ENCODE data around the gene KLK14.
A peak's percentile ranks its signal among the peaks of the same experiment; 100 is the strongest.

Gene KLK14

DNA sequence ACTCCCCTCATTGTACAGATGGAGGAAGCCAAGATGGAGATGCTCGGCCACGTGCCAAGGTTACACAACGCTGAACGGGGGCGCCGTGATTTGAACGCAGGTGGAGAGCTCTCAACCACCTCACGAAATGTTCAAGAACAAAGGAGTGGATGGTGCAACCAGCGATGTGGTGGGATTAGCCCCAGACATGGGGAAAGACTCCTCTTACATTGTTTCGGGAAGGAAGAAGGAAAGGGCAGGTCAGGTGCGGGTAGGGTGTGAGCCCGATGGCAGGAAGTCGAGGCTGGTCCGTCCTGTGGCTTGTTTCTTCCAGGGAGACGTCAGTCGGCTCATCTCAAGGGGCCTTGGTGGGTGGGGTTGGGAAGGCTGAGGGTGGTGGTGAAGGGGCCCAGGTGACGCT lies 7.1 kb upstream of the KLK14 start:
- H3K4me3 ChIP-seq (ENCODE audit: low read depth, low read length), result no peak overlapping the region

- no peak overlapping the region for H3K4me3 ChIP-seq (ENCODE audit: low read depth, low read length)
These were observed 3.6 kb upstream of the KLK14 start for GRCh38 chr19:51086153-51086850.

DNA sequence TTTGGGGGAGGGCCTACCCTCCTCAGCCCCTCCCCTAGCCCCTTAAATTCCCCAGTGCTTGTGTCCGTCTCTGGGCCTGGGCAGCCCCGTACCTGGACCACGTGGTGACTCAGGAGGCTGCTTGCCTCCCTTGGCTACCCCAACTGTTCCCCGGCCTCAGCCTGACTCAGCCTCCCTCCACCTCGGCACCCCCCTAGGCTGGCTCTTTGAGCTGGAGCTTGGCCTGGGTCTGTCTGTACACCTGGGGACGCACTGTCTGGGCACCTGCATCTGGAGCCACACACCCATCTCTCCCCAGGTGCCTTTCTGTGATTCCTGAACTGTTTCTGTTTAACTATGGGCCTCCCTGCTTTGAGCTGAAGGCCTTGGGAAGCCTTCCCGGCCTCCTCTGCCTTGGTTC lies 1.8 kb upstream of the KLK14 start:
- H3K4me3 ChIP-seq (ENCODE audit: low read depth, low read length), result no peak overlapping the region

GRCh38 chr19:51083783-51084182 lies 1.1 kb upstream of the KLK14 start:
- no peak overlapping the region for H3K4me3 ChIP-seq (ENCODE audit: low read depth, low read length)

DNA sequence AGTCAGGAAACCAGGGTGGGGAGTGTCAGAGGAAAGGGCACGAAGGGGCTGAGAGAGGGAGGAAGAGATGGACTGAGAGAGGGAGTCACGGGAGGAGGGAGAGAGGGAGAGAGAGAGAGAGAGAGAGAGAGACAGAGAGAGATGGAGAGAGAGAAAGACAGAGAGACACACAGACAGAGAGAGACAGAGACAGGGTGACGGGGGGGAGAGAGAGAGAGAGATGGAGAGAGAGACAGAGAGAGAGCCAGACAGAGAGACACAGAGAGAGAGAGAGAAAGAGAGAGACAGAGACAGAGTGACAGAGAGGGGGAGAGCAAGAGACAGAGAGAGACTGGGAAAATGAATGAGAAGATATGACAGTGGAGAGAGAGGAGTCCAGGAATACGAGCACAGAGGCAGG lies 494 bp upstream of the KLK14 start:
- H3K4me3 ChIP-seq (ENCODE audit: low read depth, low read length), result no peak overlapping the region

- H3K4me3 ChIP-seq (ENCODE audit: low read depth, low read length), result no peak overlapping the region
These were observed 1.2 kb downstream of the KLK14 start for GRCh38 chr19:51081476-51081875.

- no peak overlapping the region for H3K4me3 ChIP-seq (ENCODE audit: low read depth, low read length)
These were observed 3.1 kb downstream of the KLK14 start for GRCh38 chr19:51079481-51080110.

DNA sequence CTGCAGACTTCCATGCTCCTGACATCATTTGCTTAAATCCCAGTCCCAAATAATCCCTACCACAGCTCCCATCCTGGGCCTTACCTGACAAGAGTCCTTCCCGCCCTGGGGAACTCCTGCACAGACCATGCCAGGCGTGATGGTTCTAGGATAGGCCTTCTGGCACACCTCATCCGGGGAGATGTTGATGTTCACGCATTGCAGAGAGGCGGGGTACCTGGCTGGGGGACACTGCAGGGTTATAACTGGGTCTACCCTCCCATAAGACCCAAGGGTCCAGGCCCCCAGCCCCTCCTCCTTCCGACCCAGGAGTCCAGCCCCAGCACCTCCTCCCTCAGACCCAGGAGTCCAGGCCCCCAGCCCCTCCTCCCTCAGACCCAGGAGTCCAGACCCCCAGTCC lies 4.0 kb downstream of the KLK14 start:
- no peak overlapping the region for H3K4me3 ChIP-seq (ENCODE audit: low read depth, low read length)

DNA sequence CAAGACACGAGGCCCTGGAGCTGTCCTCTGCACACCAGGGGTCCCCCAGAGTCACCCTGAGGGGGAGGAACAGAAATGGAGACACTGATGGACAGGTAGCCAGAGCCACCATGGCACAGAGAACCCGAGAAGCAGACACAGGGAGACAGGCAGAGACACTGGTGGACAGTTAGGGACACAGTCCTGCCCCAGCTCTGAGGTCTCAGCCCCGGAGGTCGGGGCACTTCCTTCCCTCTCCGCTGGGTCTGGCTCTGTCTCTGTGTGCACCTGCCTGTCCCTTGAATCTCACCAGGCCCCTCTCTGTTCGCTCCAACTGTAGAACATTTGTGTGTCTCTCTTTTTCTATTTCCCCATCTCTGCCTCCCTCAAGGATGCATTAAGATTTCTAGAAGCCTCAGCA lies 4.6 kb downstream of the KLK14 start:
- no peak overlapping the region for H3K4me3 ChIP-seq (ENCODE audit: low read depth, low read length)

GRCh38 chr19:51076631-51077213 lies 6.0 kb downstream of the KLK14 start:
- no peak overlapping the region for H3K4me3 ChIP-seq (ENCODE audit: low read depth, low read length)

GRCh38 chr19:51075998-51076397 lies 6.7 kb downstream of the KLK14 start:
- no peak overlapping the region for H3K4me3 ChIP-seq (ENCODE audit: low read depth, low read length)

DNA sequence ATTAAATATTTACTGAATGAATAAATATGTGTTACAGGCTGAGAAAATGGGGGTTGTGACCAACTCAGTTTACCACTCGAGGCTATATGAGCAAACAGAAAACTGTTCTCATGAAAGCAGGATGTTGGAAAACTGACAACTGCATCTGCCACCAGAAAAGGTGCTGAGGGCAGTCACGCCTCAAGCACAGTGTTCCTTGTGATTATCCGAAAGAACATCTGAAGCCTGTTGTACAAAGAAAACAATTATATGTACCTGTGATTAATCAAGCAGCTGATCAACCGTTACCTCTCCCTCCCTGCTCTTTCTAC lies 11.6 kb downstream of the KLK14 start:
- no peak overlapping the region for H3K4me3 ChIP-seq (ENCODE audit: low read depth, low read length)

GRCh38 chr19:51070334-51071094 lies 12.2 kb downstream of the KLK14 start:
- H3K4me3 ChIP-seq (ENCODE audit: low read depth, low read length), result no peak overlapping the region

DNA sequence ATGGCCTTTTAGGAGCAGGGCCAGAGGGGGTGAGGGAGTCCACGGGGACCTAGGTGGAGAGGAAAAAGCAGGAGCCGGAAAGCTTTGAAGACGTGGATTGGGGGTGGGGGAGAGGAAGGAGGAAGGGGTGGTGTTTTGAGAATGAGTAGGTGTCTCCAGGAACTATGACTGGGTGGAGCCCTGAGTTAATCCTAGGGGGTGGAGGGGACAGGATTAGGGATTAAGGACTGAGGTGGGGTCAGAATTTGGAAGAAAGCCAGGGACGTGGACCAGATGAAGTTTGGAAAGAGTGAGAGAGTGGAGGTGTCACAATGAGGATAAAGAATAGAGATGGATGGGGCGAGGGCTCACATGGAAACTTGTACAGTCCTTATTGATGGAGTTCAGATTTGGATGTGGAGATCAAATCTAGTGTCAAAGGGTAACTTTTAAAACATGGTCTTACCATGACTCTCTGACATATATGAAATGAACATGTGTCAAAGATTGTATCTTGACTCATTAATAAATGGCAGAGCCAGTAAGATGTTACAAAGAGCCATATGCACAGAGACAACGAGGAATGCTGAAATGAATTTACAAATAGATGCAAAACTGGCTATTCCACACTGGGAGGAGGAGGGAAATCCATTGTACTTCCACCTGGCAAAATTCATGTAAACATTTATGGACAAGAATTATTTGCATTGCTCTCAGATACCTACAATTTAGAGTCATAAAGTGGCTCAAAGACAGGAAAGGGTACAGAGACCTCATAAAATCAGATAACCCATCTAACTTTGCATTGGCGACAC lies 16.1 kb downstream of the KLK14 start:
- H3K4me3 ChIP-seq (ENCODE audit: low read depth, low read length), result no peak overlapping the region

DNA sequence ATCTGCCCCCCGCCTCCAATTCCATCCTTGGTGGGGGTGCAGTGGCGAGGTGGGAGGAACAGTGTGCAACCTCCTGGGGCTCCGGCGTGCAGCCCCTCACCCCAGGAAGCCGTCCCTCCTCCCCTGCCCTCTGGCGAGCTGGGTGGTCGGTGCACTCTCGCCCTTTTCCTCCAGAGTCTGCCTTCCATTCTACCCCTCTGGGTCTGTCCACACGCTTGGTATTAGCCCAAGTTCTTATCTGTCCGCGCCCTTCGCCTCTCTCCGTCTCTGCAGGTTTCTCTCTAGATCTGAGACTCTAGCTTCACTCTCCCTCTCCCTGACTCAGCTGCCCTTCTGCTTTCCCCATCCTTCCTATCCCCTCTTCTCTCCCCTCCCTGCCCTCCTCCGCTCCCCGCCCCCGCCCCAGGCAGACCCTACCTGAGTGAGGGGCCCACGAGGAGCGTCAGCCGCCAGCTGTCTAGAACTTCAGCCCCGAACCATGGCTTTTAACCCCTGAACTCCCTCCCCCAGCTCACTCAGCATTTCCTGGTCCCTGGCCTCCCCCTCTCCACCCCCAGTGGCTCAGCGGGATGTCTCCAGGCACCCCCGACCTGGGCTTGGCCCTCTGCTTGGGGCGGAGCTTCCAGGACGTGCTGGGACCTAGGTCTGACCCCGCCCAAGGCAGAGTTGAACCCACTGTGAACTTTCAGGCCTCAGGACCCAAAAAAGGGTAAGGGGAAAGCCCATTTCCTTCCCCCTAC lies 17.3 kb downstream of the KLK14 start:
- H3K4me3 ChIP-seq (ENCODE audit: low read depth, low read length), result peak overlapping the region; percentile 47

DNA sequence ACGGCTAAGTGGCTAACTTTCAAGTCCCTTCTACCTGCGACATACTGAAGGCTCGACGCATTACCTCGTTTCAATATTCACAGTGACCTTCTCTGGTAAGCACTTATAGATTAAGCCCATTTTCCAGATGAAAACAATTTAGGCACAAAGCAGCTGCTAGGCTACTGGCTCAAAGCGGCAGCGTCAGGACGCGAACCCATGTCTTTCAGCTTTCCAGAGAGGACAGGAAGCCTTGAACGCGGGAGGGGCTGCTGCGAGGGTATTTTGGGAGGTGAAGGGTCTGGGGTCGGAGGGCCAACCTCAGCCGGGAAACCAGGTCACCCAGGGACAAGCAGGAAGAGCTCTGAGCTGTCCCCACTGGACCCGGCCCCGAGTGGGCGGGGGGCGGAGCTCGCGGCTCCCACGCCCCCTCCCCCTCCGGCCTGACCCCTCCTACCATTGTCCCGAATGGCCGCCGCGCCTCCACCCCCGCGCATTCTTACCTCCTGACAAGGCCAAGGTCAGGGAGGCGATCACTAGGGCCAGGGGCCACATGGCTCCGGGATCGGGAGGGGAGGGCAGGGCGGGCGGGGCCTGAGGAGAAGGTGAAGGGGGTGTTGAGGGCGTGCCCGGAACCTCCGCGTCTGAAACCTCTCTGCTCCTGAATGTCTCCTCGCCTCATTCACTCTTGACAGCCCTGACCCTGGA lies 18.0 kb downstream of the KLK14 start, which contains the start of gene KLK13:
TSS of gene KLK13 (minus strand) at position 559 of the 687 bp plus-strand sequence. CDS start at position 534, 25 bp downstream.
- H3K4me3 ChIP-seq (ENCODE audit: low read depth, low read length), result peak within 1 kb of the TSS; percentile 47

- no peak overlapping the region for H3K4me3 ChIP-seq (ENCODE audit: low read depth, low read length)
These were observed 19.0 kb downstream of the KLK14 start for GRCh38 chr19:51063664-51064063.

DNA sequence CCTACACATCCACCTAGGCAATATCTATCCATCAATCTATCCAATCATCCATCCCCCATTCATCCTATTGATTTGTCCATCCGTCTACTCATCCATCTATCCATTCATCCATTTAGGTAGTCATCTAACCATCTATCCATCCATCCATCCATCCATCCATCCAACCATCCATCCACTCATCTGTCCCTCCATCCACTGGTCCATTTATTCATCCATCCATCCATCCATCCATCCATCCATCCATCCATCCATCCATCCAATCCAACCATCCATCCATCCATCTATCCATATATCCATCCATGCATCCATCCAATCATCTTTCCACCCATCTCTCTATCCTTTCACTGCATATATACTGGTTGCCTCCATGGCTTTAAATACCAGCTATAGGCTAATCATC lies 21.7 kb downstream of the KLK14 start:
- H3K4me3 ChIP-seq (ENCODE audit: low read depth, low read length), result no peak overlapping the region

- no peak overlapping the region for H3K4me3 ChIP-seq (ENCODE audit: low read depth, low read length)
These were observed 22.4 kb downstream of the KLK14 start for GRCh38 chr19:51060336-51060735.

- no peak overlapping the region for H3K4me3 ChIP-seq (ENCODE audit: low read depth, low read length)
These were observed 23.0 kb downstream of the KLK14 start for GRCh38 chr19:51059715-51060114.

All from iPS-11a (cell line).